ENCODE results near the gene TEX44.
A peak's percentile ranks its signal among the peaks of the same experiment; 100 is the strongest.
"Not testable (repeated sequence)": the region's sequence is repeated elsewhere in the genome, so short reads cannot be mapped to it uniquely, and the experiment has no call there.

The TEX44 gene

GRCh38 chr2:231552752-231553151 is 39.9 kb upstream of the TEX44 start:
- H3K27ac ChIP-seq: no peak overlapping the region
- TF ChIP-seq, protein P1, sequence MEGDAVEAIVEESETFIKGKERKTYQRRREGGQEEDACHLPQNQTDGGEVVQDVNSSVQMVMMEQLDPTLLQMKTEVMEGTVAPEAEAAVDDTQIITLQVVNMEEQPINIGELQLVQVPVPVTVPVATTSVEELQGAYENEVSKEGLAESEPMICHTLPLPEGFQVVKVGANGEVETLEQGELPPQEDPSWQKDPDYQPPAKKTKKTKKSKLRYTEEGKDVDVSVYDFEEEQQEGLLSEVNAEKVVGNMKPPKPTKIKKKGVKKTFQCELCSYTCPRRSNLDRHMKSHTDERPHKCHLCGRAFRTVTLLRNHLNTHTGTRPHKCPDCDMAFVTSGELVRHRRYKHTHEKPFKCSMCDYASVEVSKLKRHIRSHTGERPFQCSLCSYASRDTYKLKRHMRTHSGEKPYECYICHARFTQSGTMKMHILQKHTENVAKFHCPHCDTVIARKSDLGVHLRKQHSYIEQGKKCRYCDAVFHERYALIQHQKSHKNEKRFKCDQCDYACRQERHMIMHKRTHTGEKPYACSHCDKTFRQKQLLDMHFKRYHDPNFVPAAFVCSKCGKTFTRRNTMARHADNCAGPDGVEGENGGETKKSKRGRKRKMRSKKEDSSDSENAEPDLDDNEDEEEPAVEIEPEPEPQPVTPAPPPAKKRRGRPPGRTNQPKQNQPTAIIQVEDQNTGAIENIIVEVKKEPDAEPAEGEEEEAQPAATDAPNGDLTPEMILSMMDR (conservative IDR thresholded peaks at IDR 0.05): no peak

DNA sequence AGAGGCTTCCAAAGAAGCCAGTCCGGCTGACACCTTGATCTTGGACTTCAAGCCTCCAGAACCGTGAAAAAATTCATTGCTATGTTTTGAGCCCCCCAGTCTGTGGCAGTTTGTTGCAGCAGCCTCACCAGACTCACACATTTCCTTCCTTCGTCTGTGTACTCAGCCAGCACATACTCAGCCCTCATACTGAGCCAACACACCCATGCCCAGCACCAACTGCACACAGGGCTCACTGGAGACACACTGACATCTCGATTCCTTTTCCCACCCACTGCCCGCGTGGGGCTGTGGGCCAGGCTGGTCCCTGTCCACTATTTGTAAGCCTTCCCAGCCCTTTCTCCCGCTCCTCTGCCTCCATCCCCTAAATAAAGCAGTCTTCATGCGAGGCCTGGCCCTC is 38.3 kb upstream of the TEX44 start:
- H3K27ac ChIP-seq: no peak overlapping the region
- TF ChIP-seq, protein P1 (conservative IDR thresholded peaks at IDR 0.05): no peak

DNA sequence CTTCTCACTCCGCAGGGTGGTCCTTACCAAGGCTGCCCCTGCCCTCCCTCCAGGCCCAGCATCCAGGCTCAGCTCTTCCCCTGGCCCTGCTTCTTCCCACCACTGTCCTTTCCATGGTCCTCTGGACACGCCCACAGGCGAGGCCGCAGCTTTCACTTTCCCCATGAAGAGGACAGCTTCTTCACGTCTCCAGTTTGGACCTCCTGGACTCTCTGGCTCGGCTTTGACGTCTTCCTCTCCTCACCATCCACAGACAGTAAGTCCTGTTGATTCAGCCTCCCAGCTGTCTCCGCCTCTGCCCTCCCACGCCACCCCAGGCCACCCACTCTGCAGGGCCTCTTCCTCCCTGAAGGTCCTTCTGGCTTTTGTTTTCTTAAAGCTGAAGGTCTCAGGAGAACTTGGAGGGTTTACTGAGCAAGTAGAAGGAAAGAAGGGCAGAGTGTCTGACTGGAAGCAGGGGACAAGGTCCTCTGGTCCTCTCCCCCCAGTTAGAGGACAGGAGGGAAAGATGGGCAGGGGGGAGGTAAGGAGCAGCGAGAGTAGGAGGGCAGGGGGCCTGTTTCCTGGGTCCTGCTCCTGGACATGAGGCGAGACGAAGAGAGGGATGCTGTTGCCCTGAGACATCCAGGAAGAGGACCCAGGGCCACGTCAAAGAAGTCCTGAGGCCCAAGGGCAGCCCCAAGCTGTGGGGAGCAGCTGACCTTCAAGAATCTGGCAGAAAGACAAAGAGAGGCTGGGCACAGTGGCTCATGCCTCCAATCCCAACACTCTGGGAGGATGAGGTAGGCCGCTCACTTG is 37.7 kb upstream of the TEX44 start:
- TF ChIP-seq, protein P1 (conservative IDR thresholded peaks at IDR 0.05): no peak
- H3K27ac ChIP-seq: no peak overlapping the region

DNA sequence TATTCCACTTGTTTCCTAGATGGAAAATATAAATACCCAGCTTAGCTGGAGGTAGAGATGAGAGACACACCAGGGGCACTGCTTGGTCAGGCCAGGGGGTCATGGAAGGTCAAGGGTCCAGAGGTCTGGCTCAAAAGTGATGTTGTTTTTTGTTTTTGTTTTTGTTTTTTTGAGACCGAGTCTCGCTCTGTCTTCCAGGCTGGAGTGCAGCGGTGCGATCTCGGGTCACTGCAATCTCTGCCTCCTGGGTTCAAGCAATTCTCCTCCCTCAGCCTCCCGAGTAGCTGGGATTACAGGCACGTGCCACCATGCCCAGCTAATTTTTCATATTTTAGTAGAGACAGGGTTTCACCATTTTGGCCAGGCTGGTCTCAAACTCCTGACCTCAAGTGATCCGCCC is 36.2 kb upstream of the TEX44 start:
- H3K27ac ChIP-seq: not testable (repeated sequence)

DNA sequence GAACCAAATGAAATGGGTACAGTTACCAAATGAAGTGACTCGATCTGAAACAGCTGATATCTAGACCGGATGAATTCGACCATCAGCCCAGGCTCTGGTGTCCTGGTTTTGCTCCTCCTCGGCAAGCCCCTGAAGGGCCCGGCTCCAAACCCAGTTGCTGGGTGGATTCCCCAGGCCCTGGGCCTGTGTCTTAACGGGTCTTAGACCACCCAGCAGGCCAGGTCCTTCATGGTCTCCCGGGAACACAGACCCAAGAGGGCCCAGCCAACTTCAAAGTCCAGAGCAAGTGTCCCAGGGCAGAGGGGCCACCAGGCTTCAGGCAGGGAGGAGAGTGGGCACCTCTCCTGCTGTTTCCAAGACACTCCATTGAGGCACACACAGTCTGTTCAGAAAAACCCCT is 35.7 kb upstream of the TEX44 start:
- H3K27ac ChIP-seq: no peak overlapping the region
- TF ChIP-seq, protein P1 (conservative IDR thresholded peaks at IDR 0.05): no peak

- H3K27ac ChIP-seq: no peak overlapping the region
- TF ChIP-seq, protein P1 (conservative IDR thresholded peaks at IDR 0.05): peak; percentile 64
Measured at GRCh38 chr2:231557571-231558217, 35.0 kb upstream of the TEX44 start.

- TF ChIP-seq, protein P1 (conservative IDR thresholded peaks at IDR 0.05): peak; percentile 73
Measured at GRCh38 chr2:231563378-231563961, 29.2 kb upstream of the TEX44 start.

More at GRCh38 chr2:231563378-231563961, 29.2 kb upstream of the TEX44 start:
- no peak overlapping the region for H3K27ac ChIP-seq
